Measurements from ENCODE around the gene AP1S3.

GRCh38 chr2:223781560-223781959, 55.8 kb downstream of the AP1S3 start:
- TF ChIP-seq TARDBP (IDR thresholded peaks at IDR 0.05) (no peak), ZNF384 (IDR thresholded peaks at IDR 0.05) (no peak), FOXM1 (IDR thresholded peaks at IDR 0.05; ENCODE audit: borderline replicate concordance) (no peak), LEF1 (IDR thresholded peaks at IDR 0.05; ENCODE audit: borderline replicate concordance) (no peak), ELF4 (IDR thresholded peaks at IDR 0.05) (no peak), FOXK2 (IDR thresholded peaks at IDR 0.05) (no peak), SUZ12 (IDR thresholded peaks at IDR 0.05) (no peak), HDGF (IDR thresholded peaks at IDR 0.05; ENCODE audit: borderline replicate concordance) (no peak), BHLHE40 (IDR thresholded peaks at IDR 0.05; ENCODE audit: borderline replicate concordance) (no peak), NFRKB (IDR thresholded peaks at IDR 0.05) (no peak)

Data from HEK293T (cell line).